Activated CD4-positive, alpha-beta T cell treated with anti-CD3 and anti-CD28 coated beads, Interleukin-2, Interleukin-4, amounts not matched to agents 100 ng/mL and 50 ng/mL, durations not matched to agents 16 hours and 8 hours (primary cell): ENCODE measurements around the gene NEDD9.

Source experiments
- DNase-seq: peaks from one replicate; pipeline ENCODE4 v3.0.0-alpha.2; 2020; ENCODE audit warnings: low spot score

The NEDD9 gene

DNA sequence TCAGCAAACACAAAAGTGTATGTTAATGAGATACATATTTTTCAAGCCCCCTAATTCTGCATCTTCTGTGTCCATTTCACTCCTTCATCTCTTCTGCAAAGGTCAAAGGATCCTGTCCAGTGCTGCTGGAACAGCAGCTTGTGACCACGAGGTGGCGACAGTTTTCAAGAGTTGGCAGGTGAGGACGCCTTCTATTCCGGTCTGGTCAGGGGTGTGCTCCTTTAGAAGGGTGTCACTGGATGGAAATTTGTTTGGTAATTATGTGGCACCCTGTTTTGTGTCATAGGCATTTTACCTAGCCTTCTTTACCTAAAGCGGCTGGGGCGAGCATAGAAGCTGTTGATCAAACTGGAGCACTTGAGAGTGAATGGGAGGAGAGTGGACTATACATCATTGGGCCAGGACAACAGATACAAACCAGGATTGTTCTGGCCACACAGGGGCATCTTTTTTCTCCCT is 88.0 kb downstream of the NEDD9 start:
- DNase-seq: peak; percentile 82

DNA sequence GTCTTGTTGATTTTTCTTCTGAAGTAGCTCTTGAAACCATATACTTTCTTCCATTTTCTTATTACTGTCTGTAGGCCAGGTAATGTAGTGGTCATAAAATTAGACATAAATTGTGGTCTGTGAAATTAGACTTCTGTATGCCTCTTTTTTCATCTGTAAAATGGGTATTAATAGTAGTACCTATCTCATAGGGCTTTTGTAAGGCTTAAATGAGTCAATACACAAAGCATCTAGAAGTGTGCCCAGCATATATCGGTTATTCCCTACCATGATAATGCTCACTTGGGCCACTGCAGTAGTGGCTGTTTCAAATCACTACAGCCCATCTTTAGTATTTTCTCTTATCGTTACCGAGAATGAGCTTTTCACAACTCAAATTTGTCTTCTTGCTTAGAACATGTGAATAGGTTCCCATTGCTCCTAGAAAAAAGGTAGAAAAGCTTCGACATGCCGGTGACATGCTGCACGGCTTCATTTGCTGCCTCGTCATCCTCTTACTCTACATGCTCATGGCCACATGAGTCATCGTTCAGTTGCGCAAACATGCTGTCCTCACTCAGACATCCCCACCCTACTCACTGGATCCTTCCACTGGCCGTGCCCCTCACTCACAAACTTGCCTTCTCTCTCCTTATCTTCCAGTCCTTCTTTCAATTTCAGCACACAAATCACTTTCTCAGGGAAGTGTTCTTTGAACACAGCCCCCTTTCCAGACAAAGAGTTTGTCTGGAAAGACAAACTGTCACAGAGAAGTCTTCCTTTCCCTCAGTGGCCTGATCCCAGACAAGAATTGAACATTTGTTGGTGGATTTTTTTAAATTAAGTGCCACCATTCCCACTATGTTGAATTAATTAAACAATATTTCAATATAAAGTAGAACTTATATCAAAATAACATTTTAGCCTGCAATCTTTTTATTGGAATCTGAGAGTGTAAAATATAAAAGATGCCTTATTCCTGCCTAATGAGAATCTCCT is 88.8 kb downstream of the NEDD9 start:
- DNase-seq: no peak

GRCh38 chr6:11142296-11143027 is 90.0 kb downstream of the NEDD9 start:
- no peak for DNase-seq

DNA sequence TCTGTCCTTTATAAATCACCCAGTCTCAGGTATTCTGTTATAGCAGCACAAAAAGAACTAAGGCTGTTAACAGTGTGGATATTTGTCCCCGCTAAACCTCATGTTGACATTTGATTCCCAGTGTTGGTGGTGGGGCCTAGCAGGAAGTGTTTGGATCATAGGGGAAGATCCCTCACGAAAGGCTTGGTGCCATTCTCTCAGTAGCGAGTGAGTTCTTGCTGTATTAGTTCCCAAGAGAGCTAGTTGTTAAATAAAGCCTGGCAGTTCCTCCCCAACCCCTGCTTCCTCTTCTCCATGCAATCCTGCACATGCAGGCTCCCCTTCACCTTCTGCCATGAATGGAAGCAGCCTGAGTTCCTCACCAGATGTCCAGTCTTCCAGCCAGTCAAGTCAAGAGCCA is 91.2 kb downstream of the NEDD9 start:
- DNase-seq: no peak

- DNase-seq: no peak
Observed at GRCh38 chr6:11140056-11140455, 92.4 kb downstream of the NEDD9 start.

DNA sequence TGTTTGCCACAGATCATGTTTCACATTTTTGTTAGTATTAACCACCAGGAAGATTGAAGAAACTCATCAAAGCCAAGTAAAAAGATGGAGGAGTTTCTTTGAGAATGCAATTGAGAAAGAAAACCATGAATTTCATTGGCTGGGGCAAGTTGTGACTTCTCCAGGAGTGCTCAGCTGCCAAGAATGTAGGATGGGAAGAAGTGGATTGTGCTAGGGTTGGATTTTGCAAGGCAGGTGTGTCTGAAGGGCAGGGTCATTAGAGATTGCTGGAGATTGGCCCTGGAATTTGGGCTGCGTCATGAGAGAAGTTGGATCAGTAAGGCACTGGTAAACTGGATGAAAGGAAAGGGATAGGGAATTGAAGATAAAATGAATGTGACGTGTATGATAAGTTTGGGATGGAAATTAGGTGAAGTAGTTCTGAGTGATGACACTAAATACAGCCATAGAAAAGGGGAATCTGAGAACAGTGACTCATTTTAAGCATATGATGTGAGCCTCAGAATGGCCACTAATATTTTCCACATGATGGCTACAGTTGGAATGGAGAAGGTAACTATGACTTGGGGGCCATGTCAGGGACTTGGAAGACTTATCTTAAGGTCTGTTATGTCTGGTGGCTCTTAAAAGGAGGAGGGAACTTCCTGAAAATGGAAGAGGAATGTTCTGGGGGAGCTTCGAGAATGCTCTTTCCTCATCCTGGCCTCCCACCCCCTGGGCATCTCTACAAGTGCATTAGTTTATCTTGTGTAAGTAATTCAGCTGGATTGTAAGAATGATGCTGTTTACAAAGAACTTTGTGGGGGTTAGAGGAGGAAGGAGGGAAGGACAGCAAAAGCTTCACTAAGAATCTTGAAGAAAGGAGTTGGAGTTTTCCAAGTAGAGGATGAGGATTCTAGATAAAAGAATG is 93.2 kb downstream of the NEDD9 start:
- no peak for DNase-seq

GRCh38 chr6:11136809-11137208 is 95.7 kb downstream of the NEDD9 start:
- DNase-seq: no peak
